Activated CD8-positive, alpha-beta memory T cell treated with anti-CD3 and anti-CD28 coated beads for 24 hours (primary cell): ENCODE results near the gene GAD2.

Experiments used
- DNase-seq: peaks from one replicate; pipeline ENCODE4 v3.0.0-alpha.2; 2020

GAD2 gene

DNA sequence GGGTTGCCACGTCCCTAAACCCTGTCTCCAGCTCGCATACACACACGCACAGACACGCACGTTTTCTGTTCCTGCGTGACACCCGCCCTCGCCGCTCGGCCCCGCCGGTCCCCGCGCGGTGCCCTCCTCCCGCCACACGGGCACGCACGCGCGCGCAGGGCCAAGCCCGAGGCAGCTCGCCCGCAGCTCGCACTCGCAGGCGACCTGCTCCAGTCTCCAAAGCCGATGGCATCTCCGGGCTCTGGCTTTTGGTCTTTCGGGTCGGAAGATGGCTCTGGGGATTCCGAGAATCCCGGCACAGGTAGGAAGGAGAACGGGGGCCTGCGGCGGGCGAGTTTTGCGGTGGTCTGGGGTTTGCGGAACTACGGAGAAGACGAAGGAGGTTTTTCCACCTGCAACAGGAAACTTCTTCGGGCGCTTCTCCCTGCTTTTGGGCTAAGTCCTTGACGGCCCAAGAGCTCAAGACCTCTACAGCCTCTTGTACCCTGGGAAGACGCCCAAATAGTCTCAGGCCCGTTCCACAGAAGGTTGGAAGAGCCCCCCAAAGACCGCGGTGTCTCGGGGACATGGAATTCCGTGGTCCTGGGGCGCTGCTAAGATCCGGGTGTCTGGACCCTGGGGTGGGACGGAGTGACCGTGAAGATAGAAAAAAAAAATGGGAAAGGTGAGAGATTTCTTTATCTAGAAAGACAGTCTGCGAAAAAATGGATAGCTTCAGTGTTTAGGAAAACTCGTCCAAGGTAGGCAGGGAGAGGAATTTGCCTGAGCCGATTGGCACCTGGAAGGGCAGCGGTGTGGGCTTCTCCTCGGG is at the start of gene GAD2:
TSS of gene GAD2 (plus strand) at position 190 of the 811 bp plus-strand sequence. CDS start at position 226, 36 bp downstream.
- no peak for DNase-seq

DNA sequence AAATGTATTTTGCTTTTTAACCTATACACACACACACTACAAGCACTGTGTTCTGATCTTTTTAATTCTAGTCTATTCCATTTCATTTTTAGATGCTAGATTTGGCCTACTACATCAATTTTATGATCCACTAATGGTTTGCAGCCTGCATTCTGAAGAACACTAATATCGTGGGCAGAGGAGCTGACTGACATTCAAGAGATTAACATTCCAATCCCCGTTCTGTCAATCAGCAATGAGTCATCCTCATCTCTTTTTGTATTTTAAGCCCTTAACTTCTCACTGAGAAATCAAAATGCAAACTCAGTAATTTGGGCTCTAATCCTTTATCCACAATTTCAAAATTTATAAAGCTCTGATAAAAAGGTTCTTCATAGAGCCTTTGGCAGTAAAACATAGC is 47.1 kb upstream of the GAD2 start:
- no peak for DNase-seq

- DNase-seq, result no peak
These were observed 44.4 kb upstream of the GAD2 start for GRCh38 chr10:26172131-26172530.

DNA sequence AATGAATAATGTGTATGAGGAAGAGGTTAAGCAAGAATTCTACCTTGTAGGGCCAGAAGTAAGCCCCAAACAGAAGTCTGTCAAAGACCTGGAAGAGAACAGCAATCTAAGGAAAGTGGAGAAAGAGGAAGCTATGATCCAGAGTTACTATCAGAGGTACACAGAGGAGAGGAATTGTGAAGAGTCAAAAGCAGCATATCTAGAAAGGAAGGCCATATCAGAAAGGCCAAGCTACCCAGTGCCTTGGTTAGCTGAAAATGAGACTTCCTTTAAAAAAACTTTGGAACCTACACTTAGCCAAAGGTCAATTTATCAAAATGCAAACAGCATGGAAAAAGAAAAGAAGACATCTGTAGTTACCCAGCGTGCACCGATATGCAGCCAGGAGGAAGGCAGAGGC is 42.7 kb upstream of the GAD2 start:
- DNase-seq, result no peak

- DNase-seq, result no peak
These were observed 39.2 kb upstream of the GAD2 start for GRCh38 chr10:26177341-26177740.

GRCh38 chr10:26194275-26194674 is 22.3 kb upstream of the GAD2 start:
- DNase-seq, result no peak

DNA sequence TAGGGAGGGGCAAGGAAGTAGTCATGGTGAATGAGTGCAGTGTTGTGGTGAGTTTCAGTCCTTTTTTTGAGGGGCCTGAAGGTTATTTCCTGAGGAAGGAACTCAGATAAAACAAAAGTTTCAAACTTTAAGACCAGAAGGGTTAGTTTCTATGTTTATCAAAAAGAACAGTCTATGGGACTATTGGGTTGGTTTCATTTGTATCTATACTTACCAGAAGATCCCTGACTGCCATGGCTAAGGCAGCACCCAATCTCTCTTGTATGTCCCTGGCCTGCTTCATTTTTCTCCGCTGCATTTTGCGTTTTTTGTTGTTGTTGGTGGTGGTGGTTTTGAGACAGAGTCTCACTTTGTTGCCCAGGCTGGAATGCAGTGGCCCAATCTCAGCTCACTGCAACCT is 19.3 kb upstream of the GAD2 start:
- DNase-seq, result no peak

DNA sequence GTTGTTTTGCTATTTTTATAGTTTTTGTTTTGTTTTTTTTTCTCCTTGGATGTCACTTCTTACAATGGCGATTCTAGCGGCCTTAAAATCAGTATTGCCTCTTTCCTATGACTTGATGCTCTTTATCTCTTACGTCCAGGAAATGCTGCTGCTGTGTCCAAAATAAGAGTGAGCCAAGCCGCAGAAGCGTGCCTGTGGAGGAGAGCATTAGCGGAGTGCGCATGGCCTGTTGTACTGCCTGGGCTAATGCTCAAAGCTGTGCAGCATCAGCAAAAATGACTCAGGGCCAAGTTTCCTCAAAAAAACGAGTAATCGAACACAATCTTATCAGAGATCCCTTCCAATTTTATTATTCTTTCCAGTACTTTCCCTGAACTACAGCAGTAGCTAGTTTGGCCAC is 18.5 kb upstream of the GAD2 start:
- no peak for DNase-seq

DNA sequence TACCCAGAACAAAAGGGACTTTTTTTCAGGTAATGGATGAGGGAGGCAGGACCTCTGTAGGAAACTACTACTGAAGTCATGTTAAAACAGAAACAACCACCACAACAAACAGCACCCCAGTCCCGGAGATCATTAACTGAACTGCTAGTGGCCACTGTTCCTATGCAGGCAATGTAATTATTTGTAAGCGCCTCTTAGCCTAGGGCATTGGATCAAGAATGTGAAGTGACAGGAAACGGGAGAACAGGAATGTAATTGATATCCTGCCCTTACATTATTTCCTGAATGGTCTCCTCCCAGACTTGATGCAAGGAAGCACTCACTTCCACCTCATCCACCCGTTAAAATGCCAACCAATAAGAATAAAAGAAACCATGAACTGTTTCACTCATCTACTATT is 16.7 kb upstream of the GAD2 start:
- DNase-seq, result no peak

GRCh38 chr10:26205223-26205622 is 11.4 kb upstream of the GAD2 start:
- no peak for DNase-seq

DNA sequence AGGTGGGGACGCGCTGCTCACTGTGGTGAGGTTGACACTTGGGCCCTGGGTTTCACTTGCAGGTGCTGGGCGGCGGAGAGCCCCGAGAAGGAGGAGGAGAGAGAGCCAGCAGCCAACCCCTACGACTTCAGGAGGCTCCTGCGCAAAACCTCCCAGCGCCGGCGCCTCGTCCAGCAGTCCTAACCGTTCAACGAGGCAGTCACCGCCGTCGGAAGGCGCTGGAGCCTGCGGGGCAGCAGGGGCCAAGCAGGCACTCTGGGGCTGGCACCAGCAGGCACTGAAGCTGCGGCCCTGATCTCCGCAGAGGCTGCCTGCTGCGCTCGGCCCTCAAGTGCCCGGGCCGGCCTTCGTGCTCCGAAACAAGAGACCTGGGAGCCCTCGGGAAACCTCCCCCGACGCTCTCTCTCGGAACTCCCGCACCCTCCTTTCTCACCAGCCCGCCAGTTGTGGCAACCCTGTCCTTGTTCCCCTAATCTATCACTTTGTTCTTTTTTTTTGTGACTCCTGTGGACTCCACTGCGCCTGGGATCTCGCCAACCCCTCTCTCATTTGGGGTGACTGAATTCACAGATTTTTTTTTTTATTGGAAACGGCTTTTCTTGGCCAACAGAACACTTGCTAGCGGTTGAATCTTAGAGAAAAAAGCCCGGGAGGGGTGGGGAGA is 4.7 kb upstream of the GAD2 start:
- DNase-seq, result no peak

GRCh38 chr10:26212511-26212910 is 4.1 kb upstream of the GAD2 start:
- DNase-seq, result no peak

DNA sequence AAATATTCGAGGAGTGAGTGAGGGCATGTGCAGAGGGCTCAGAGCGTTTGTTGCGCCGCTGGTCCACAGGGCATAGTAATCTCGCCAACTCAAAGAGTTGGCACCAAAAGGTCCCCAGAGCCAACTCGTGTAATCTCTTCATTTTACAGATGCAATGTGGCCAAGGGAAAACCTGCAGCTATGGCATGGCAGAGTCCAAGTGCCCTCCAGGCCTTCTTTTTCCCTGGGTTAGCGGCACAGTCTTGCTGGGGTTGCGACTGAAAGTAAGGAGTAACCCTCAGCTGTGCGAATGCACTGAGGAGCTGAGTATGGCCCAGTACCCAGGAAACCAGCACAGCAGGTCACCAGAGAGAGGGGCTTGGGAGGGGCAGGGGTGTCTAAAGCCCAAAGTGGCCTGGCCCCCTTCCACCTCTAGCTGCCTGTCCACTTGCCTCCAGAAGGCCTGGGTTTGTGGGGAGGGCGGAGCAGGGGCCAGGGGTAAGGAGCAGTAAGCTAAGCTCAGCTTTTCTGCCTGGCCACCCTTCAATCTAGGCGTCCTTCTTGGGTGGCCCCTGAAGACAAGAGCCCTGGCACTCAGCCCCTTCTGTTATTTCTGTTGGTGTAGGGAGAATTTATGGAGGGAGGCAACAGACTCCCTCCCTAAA is 3.3 kb upstream of the GAD2 start:
- DNase-seq, result no peak

DNA sequence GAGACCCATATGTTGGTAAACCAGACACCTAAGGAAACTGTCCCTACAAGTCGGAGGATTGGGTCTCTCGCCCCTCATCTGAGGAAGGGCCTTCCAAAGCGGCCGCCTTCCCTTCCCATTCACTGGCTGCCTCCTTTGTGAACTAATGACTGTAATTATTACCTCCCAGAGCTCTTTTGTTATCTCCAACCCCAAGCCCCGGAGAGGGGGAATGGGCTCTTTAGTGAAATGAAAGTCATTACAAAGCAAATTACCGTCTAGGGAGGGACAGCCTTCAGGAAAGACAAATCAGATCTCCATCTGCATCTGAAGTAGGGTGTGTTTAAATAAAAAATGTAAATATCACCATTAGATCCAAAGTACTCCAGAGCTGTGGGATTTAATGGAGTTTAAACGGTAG is 2.6 kb upstream of the GAD2 start:
- DNase-seq, result no peak

DNA sequence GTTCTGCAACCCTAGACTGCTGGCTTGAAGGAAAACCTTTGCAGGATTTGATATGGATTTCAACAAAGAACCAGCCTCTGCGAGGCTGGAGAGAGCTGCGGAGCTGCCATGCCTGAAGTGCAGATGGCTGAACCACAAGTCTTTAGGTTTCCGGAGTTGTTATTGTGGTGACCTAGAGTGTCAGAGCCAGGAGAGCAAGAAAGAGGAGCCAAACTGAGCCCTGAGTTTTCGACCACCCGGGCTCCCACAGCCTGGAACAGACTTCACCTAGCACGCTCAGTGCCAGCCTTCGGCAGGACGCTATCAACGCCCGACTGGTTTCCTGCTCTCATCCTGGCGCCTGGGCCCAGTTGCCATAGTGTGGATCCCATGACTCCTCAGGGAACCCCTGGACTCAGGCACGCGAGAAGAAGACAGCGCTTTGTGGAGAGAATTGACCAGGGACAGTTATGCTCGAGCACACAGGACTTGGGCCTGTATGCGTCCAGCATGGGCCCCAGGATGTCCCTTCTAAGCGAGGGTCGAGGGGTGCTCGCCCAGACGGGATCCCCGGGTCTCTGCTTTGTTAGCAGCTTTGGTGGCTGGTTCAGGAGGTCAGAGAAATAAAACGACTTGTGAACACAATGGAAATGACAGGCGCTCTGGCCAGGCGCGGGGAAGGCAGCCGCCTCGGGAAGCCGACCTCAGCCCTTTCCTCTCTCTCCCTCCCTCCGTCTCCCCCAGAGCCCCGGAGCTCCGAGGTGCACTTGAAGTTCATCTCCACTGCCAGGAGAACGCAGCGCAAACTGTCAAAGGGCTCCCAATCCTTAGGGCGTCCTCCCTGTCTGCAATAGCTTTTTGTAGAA is 1.8 kb upstream of the GAD2 start:
- DNase-seq, result no peak

DNA sequence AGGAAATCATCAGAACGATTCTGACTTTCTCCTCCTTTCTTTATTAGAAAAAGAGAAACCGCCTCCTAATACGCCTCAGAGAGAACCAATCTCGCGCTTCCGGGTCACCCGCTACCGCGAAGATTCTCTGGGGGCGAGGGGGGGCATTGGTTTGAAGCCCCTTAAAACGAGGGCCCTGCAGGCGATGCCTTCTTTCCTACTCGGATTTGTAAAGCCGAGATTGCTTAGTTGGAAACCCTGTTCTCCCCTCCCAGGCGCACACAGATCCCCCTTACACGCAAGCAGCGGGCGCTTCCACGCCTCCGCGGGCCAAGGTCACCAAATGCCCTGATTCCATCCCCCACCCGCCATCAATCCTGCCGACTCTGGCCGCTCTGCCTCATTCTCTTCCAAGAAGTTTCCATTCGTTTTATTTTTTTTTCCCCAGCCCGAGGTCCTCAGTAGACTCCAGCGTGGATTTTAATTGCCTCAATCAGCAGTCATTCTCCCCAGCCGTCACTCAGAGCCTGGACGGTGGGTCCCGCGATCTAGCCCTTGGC is 1.1 kb upstream of the GAD2 start:
- no peak for DNase-seq

GRCh38 chr10:26215935-26216584 is 514 bp upstream of the GAD2 start:
- DNase-seq, result peak; percentile 69

DNA sequence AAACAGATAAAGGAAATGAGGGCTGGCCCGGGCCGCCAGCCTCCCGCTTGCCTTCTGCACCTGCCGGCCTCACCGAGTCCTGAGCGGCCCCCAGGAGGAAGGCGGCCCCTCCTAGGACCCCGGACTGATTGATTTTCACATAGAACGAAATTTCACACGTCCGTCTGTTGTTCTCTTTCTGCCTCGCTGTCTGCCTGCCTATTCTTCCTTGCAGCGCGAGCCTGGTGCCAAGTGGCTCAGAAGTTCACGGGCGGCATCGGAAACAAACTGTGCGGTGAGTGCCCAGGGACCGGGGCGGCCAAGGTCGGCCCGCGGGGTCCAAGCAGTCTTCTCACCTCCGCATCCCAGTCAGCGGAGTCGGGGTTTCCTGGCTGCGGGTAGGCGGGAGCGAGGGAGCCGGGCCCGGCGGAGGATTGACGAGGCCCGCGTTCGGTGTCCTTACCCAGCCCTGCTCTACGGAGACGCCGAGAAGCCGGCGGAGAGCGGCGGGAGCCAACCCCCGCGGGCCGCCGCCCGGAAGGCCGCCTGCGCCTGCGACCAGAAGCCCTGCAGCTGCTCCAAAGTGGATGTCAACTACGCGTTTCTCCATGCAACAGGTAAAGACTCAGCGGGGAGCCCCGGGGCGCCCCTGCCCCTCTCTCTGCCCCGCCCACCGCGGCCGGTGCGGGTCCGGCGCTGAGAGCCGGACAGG is 967 bp downstream of the GAD2 start:
- no peak for DNase-seq

- DNase-seq, result no peak
These were observed 3.1 kb downstream of the GAD2 start for GRCh38 chr10:26219676-26220075.

DNA sequence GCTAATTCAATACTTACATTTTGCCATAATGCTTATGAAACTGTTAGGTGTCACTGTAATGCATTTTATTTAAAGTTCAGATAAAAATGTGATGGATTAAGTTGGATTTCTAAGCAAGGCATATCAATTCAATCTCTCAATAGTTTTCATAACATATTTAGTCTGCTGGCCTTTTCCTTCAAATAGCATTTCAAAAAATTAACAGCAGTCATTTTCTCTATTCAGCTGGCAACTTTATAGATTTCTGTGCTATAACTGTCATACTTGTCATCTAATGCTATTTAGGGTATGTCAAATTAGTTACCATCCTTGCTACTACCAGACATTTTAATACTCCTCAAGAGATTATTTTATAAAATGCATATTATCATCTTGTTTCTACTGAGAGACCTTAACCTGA is 4.3 kb downstream of the GAD2 start:
- DNase-seq, result no peak

DNA sequence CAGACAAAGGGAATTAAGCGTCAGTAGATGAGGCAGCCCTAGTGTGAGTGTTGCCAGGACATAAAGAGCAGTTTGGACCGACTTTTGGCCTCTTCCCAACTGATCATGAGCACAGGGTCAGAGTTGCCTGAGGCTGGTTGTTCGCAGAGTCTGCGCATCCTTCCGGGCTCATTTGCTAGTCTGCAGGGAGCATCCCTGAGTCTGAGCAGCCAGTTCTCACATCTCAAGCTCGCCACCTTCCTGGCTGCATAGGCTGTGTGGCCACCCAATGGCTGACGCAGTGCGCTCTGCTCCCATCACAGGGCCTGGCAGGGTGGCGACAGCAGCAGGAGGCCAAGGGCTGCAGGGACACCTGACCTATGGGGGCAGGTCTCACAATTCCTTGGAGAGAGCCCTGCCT is 5.0 kb downstream of the GAD2 start:
- no peak for DNase-seq

- no peak for DNase-seq
These were observed 6.0 kb downstream of the GAD2 start for GRCh38 chr10:26222563-26222962.
